IMR-90 (cell line): ENCODE results near the gene NRF1. TPM values are rescaled to one million over a fixed set of nuclear protein-coding genes. Genes with fewer than 3 reads are reported as not detected.
"Not testable (repeated sequence)": the region's sequence is repeated elsewhere in the genome, so short reads cannot be mapped to it uniquely, and the experiment has no call there.

Experiments
- ATAC-seq: fragments of 200-7000 bp; cut with Tn5 transposase; 2 replicates; pipeline ENCODE4 v1.9.1; 2020; ENCODE audit warnings: low read depth, mild to moderate bottlenecking, moderate library complexity
- BruUV-seq: library from RNA; stranded (reverse); fragments of 400-500 nt; replicated peaks from 2 replicates; lab custom pipeline; 2021; lab: Mats Ljungman, UMichigan
- CTCF ChIA-PET: fragments of 300-600 bp; formaldehyde crosslinking; extraction: SDS; loops from one replicate; lab custom pipeline; 2021; ENCODE audit warnings: antibody characterized with exemption; lab: Yijun Ruan, JAX
- POLR2A ChIA-PET: fragments of 300-600 bp; sonication (Branson Sonifier 250); formaldehyde crosslinking; loops from one replicate; lab custom pipeline; 2022; ENCODE audit warnings: antibody characterized with exemption; ENCODE audit not compliant: unreplicated experiment; lab: Charles Lee
- DNase-seq: peaks from one replicate; pipeline ENCODE4 v3.0.0; 2013
- H2AFZ ChIP-seq: replicated peaks from 2 replicates; pipeline ENCODE3; 2013; ENCODE audit warnings: low read length, mild to moderate bottlenecking; ENCODE audit not compliant: poor library complexity
- H2AK5ac ChIP-seq: 2 replicates; pipeline ENCODE4 v1.6.1; 2013; ENCODE audit warnings: low read depth, low read length, inconsistent platforms
- H2AK9ac ChIP-seq: replicated peaks from 2 replicates; pipeline ENCODE3; 2013; ENCODE audit warnings: mild to moderate bottlenecking, low read depth, low read length, moderate library complexity; ENCODE audit not compliant: poor library complexity
- H2BK120ac ChIP-seq: 2 replicates; pipeline ENCODE4 v1.6.1; 2013; ENCODE audit warnings: low read depth, low read length, inconsistent platforms
- H2BK15ac ChIP-seq: 3 replicates; pipeline ENCODE4 v1.6.1; 2013; ENCODE audit warnings: low read depth, low read length, inconsistent platforms
- H2BK20ac ChIP-seq: 2 replicates; pipeline ENCODE4 v1.6.1; 2013; ENCODE audit warnings: low read depth, mild to moderate bottlenecking, inconsistent platforms, low read length, moderate library complexity
- H2BK5ac ChIP-seq: 2 replicates; pipeline ENCODE4 v1.6.1; 2013; ENCODE audit warnings: mild to moderate bottlenecking, low read depth, low read length, inconsistent platforms; ENCODE audit not compliant: poor library complexity, severe bottlenecking
- H3K14ac ChIP-seq: replicated peaks from 2 replicates; pipeline ENCODE4 v1.6.1; 2013; ENCODE audit warnings: low read depth, low read length, inconsistent platforms
- H3K18ac ChIP-seq: 2 replicates; pipeline ENCODE4 v1.6.1; 2013; ENCODE audit warnings: low read depth, low read length, control low read depth
- H3K23ac ChIP-seq: 2 replicates; pipeline ENCODE4 v1.6.1; 2013; ENCODE audit warnings: low read depth, low read length, inconsistent platforms
- H3K27ac ChIP-seq: 2 replicates; pipeline ENCODE4 v1.5.1; 2013; ENCODE audit warnings: mild to moderate bottlenecking, control low read depth, low read length; ENCODE audit not compliant: insufficient read depth
- H3K27me3 ChIP-seq: 2 replicates; pipeline ENCODE4 v1.6.1; 2013; ENCODE audit warnings: low read length; ENCODE audit not compliant: control insufficient read depth, insufficient read depth
- H3K36me3 ChIP-seq: 2 replicates; pipeline ENCODE4 v1.6.1; 2013; ENCODE audit warnings: low read length, mixed read lengths; ENCODE audit not compliant: control insufficient read depth, insufficient read depth
- H3K4ac ChIP-seq: 2 replicates; pipeline ENCODE4 v1.6.1; 2013; ENCODE audit warnings: low read depth, low read length, inconsistent platforms
- H3K4me1 ChIP-seq: 2 replicates; pipeline ENCODE4 v1.6.1; 2013; ENCODE audit warnings: low read length, mixed read lengths; ENCODE audit not compliant: control insufficient read depth, insufficient read depth
- H3K4me2 ChIP-seq: 2 replicates; pipeline ENCODE4 v1.6.1; 2013; ENCODE audit warnings: low read depth, mild to moderate bottlenecking, control low read depth, low read length, moderate library complexity
- H3K4me3 ChIP-seq: 2 replicates; pipeline ENCODE4 v1.5.1; 2013; ENCODE audit warnings: low read depth, mild to moderate bottlenecking, control low read depth, low read length, moderate library complexity; ENCODE audit not compliant: insufficient read depth
- H3K56ac ChIP-seq: 2 replicates; pipeline ENCODE4 v1.6.1; 2013; ENCODE audit warnings: low read length, inconsistent platforms; ENCODE audit not compliant: insufficient read depth; ENCODE audit errors: extremely low read depth
- H3K79me1 ChIP-seq, 2 experiments: 2 replicates each; pipeline ENCODE4 v1.6.1; 2013; ENCODE audit warnings: low read length in 2 of 2, inconsistent platforms in 1 of 2, low read depth in 1 of 2
- H3K9ac ChIP-seq: 2 replicates; pipeline ENCODE4 v1.6.1; 2013; ENCODE audit warnings: low read depth, low read length, control low read depth
- H3K9me1 ChIP-seq: 2 replicates; pipeline ENCODE4 v1.6.1; 2013; ENCODE audit warnings: low read length, inconsistent platforms; ENCODE audit not compliant: insufficient read depth
- H3K9me3 ChIP-seq: 2 replicates; pipeline ENCODE4 v1.6.1; 2013; ENCODE audit warnings: low read length; ENCODE audit not compliant: control insufficient read depth, insufficient read depth
- H4K20me1 ChIP-seq: 2 replicates; pipeline ENCODE4 v1.6.1; 2013; ENCODE audit warnings: low read length, inconsistent platforms; ENCODE audit not compliant: insufficient read depth
- H4K5ac ChIP-seq: 2 replicates; pipeline ENCODE4 v1.6.1; 2013; ENCODE audit warnings: mild to moderate bottlenecking, low read depth, low read length, control low read depth
- H4K8ac ChIP-seq, 2 experiments: 2 replicates each; pipeline ENCODE4 v1.6.1; 2013; ENCODE audit warnings: low read depth in 2 of 2, low read length in 2 of 2, control low read depth in 1 of 2, inconsistent platforms in 1 of 2
- H4K91ac ChIP-seq: 2 replicates; pipeline ENCODE4 v1.6.1; 2013; ENCODE audit warnings: low read depth, low read length, inconsistent platforms; ENCODE audit not compliant: insufficient read depth
- CEBPB ChIP-seq: IDR thresholded peaks from 2 replicates; pipeline ENCODE4 v1.6.1; 2012; ENCODE audit warnings: low read depth, low read length, improper control_type of control experiment
- ELK1 ChIP-seq: fragments of 150-350 bp; IDR thresholded peaks from 2 replicates; pipeline ENCODE4 v1.6.1; 2016; ENCODE audit warnings: low read depth, mild to moderate bottlenecking, low read length, moderate library complexity, borderline replicate concordance
- MXI1 ChIP-seq: IDR thresholded peaks from 2 replicates; pipeline ENCODE4 v1.6.1; 2012; ENCODE audit warnings: low read depth, mild to moderate bottlenecking, low read length, moderate library complexity, borderline replicate concordance
- RCOR1 ChIP-seq: IDR thresholded peaks from 2 replicates; pipeline ENCODE4 v1.6.1; 2012; ENCODE audit warnings: mild to moderate bottlenecking, low read length, improper control_type of control experiment; ENCODE audit not compliant: insufficient replicate concordance
- RFX5 ChIP-seq: IDR thresholded peaks from 2 replicates; pipeline ENCODE4 v1.8.0; 2012; ENCODE audit warnings: low read depth, mild to moderate bottlenecking, low read length, moderate library complexity
- WGBS, 2 experiments: methylation state at CpG; one replicate each; pipeline versions ENCODE4 v1.1.5 to v1.1.7; 2013; ENCODE audit warnings: missing lambda C conversion rate in 2 of 2; ENCODE audit not compliant: insufficient read length in 1 of 2; ENCODE audit errors: extremely low coverage in 2 of 2; 5-methylcytosine and 5-hydroxymethylcytosine counted together
- dilution Hi-C: fragments of 300-500 bp; cut with HindIII; formaldehyde crosslinking; loops from one replicate; pipeline ENCODE4 v1.14.3; 2018; ENCODE audit warnings: low sequenced_read_pairs; ENCODE audit not compliant: unreplicated experiment
- in situ Hi-C: fragments of 300-500 bp; cut with MboI; formaldehyde crosslinking; loops from 3 replicates; pipeline ENCODE4 v1.14.3; 2019; ENCODE audit warnings: low sequenced_read_pairs, inconsistent platforms, mixed read lengths
- intact Hi-C: fragments of 100-400 bp; cut with micrococcal nuclease; formaldehyde crosslinking; loops from 2 replicates; pipeline ENCODE4 v1.10.0; 2022
- polyA plus RNA-seq, 3 experiments: library from polyadenylated mRNA; depleted of rRNA; stranded (reverse); fragments of >200 nt; gene quantifications; 2 replicates each; pipeline ENCODE4 v1.2.3, GENCODE V29; 2012; ENCODE audit warnings: low replicate concordance in 1 of 3
- total RNA-seq: library from RNA; depleted of rRNA; stranded (reverse); fragments of >200 nt; gene quantifications from 2 replicates; pipeline ENCODE4 v1.2.3, GENCODE V29; 2012

NRF1 gene
- total and polyA plus RNA-seq, 2 of the 4 experiments (the other 2 are of a cell fraction), result 11.4 to 15.8 TPM

- no peak overlapping the region for H4K8ac ChIP-seq
- ChIA-PET POLR2A (no interaction called here), CTCF (no interaction called here)
- dilution Hi-C loops, result no loop called here
- BruUV-seq, result no TSS peak
- peaks cover 2% of the 10 kb centered on the region; the same call in 1 of the 2 replicates for H3K4me1 ChIP-seq
- no peak for TF ChIP-seq MXI1
- TF ChIP-seq RFX5, result no peak
- TF ChIP-seq CEBPB, result no peak
- TF ChIP-seq ELK1, result no peak
- TF ChIP-seq RCOR1, result no peak
- intact Hi-C loops, result no loop called here
- peaks cover 12% of the 10 kb centered on the region in 2 experiments; a peak in 3 of 4 replicates for H3K79me1 ChIP-seq
- peaks cover 9% of the 10 kb centered on the region for H3K36me3 ChIP-seq
- no peak overlapping the region for H4K91ac ChIP-seq
- no peak overlapping the region for H2AFZ ChIP-seq
- no peak overlapping the region for H2AK5ac ChIP-seq
- no peak overlapping the region for H3K14ac ChIP-seq
- H2AK9ac ChIP-seq, result no peak overlapping the region
- H3K27ac ChIP-seq, result no peak overlapping the region
- H4K5ac ChIP-seq, result no peak overlapping the region
- no peak overlapping the region for H2BK5ac ChIP-seq
- H3K9ac ChIP-seq, result no peak overlapping the region
- H3K18ac ChIP-seq, result no peak overlapping the region
- H3K9me1 ChIP-seq, result peaks cover 3% of the 10 kb centered on the region; the same call in 1 of the 2 replicates
- peaks cover 7% of the 10 kb centered on the region for H3K9me3 ChIP-seq
- H3K4ac ChIP-seq, result no peak overlapping the region
- ATAC-seq (no peak), DNase-seq (no peak)
- no peak overlapping the region for H3K4me3 ChIP-seq
- H3K56ac ChIP-seq, result no peak overlapping the region
- no peak overlapping the region for H3K4me2 ChIP-seq
- no peaks in the 10 kb centered on the region for H4K20me1 ChIP-seq
- no CpG with 5 or more reads among the region's 9 CpGs for WGBS, 2 experiments
- in situ Hi-C loops, result no loop called here
- no peak overlapping the region for H2BK15ac ChIP-seq
- no peaks in the 10 kb centered on the region for H3K27me3 ChIP-seq
- no peak overlapping the region for H3K23ac ChIP-seq
- H2BK20ac ChIP-seq, result no peak overlapping the region
- H2BK120ac ChIP-seq, result no peak overlapping the region
These were observed 59.7 kb downstream of the NRF1 start for GRCh38 chr7:129671266-129671665.

GRCh38 chr7:129674475-129674874 lies 63.0 kb downstream of the NRF1 start:
- intact Hi-C loops, ATAC-seq, dilution Hi-C loops: not testable (repeated sequence)

More at GRCh38 chr7:129674475-129674874, 63.0 kb downstream of the NRF1 start:
- H4K91ac ChIP-seq, H3K9me1 ChIP-seq, H3K79me1 ChIP-seq, H3K4me3 ChIP-seq, H3K18ac ChIP-seq, H3K9ac ChIP-seq, POLR2A ChIA-PET, H2AK5ac ChIP-seq, H3K4me2 ChIP-seq, in situ Hi-C loops, H4K5ac ChIP-seq, H3K27me3 ChIP-seq, H2BK20ac ChIP-seq, H3K9me3 ChIP-seq, DNase-seq, H2BK15ac ChIP-seq, H4K8ac ChIP-seq, H3K56ac ChIP-seq, H4K20me1 ChIP-seq, BruUV-seq, H3K4me1 ChIP-seq, H2AK9ac ChIP-seq, H3K23ac ChIP-seq, H3K4ac ChIP-seq, H2BK5ac ChIP-seq, H3K14ac ChIP-seq, H3K27ac ChIP-seq, H2BK120ac ChIP-seq, H2AFZ ChIP-seq: not testable (repeated sequence)
- peaks cover 11% of the 10 kb centered on the region for H3K36me3 ChIP-seq
- 100% methylated on average over 2 of the region's 4 CpGs; no CpG with 5 or more reads in 1 of the 2 experiments for WGBS, 2 experiments
- CTCF ChIA-PET, result interaction anchor here (0.6 kb wide), 1 partner anchor 802 kb away, joined by 3 read pairs; no protein-coding TSS in a partner anchor
